ENCODE data around the gene MTMR6. TPM values are rescaled to one million over a fixed set of nuclear protein-coding genes. Genes with fewer than 3 reads are reported as not detected.

The MTMR6 gene
- 10 to 100 TPM; 25.1 to 34.1 (median 28.5) TPM for total RNA-seq

DNA sequence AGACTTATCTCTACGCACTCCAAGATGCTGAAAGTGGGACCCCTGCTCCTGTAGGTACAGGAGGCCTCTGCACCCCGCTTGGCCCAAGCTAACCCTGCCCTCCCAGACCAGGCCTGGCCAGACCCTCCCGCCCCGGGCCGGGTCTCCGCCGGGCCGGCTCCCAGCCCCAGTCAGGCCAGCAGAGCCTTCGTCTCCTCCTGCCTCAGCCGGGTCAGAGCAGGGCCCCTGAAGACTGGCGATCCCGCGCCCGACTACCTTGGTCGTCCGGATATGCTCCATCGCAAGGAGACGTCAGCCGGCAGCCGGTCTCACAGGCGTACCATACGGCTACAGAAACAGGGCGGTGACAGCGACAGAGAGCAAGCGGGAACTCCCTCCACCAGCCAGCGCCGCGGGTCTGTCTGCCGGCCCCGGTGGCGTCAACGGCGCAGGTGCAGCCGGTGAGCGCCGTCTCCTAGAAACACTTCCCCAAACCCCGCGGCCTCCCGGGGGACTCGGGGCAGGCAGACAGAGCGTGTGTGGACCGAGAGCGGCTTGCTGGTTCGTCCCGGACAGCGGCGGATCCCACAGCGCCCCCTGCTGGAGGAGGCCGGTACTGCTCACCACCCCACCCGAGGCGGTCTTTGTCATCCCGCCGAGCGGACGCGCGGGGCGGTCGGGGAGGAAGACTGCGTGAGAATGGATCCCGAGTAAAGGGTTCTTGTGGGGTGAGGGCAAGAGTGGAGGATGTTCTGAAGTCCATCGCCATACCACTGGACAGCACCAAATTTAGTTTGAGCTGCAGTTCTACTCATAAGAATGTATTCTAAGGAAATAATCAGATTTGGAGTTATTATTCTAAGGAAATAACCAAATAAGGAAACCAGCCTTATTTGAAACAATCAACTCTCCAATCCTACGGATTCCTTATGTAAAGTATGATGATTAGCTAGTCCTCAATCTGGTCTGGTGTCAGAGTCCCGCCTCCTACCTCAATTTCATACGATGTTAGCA, at the start of gene MTMR6:
Gene MTMR6 (minus strand): TSS at position 520 of the 993 bp plus-strand sequence. CDS start 241 bp downstream, at position 279.
- peak within 1 kb of the TSS; percentile 58 to 93 (median 66) for H3K27ac ChIP-seq
- TF ChIP-seq, protein P1, sequence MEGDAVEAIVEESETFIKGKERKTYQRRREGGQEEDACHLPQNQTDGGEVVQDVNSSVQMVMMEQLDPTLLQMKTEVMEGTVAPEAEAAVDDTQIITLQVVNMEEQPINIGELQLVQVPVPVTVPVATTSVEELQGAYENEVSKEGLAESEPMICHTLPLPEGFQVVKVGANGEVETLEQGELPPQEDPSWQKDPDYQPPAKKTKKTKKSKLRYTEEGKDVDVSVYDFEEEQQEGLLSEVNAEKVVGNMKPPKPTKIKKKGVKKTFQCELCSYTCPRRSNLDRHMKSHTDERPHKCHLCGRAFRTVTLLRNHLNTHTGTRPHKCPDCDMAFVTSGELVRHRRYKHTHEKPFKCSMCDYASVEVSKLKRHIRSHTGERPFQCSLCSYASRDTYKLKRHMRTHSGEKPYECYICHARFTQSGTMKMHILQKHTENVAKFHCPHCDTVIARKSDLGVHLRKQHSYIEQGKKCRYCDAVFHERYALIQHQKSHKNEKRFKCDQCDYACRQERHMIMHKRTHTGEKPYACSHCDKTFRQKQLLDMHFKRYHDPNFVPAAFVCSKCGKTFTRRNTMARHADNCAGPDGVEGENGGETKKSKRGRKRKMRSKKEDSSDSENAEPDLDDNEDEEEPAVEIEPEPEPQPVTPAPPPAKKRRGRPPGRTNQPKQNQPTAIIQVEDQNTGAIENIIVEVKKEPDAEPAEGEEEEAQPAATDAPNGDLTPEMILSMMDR (IDR thresholded peaks at IDR 0.05), result peak; percentile 94 to 100 (median 100)
- peak in 1 of 2 donors; percentile 61 for TF ChIP-seq POLR2A (IDR thresholded peaks at IDR 0.05)
- intact Hi-C loops (cut with DNase I), result no loop called here
- WGBS, 2 donors, result 4 to 10% methylated on average over 13 to 30 of the region's 65 CpGs
- H3K4me1 ChIP-seq, result peaks cover 0 to 12% of the 10 kb centered on the region in 2 donors
- H3K36me3 ChIP-seq, result no peaks in the 10 kb centered on the region
- peak within 1 kb of the TSS; percentile 83 to 87 (median 84) for H3K4me3 ChIP-seq (replicated peaks in 1 of 3)
- H3K9me3 ChIP-seq, result no peaks in the 10 kb centered on the region
- peak; percentile 88 to 90 for DNase-seq
- H3K27me3 ChIP-seq, result no peaks in the 10 kb centered on the region

DNA sequence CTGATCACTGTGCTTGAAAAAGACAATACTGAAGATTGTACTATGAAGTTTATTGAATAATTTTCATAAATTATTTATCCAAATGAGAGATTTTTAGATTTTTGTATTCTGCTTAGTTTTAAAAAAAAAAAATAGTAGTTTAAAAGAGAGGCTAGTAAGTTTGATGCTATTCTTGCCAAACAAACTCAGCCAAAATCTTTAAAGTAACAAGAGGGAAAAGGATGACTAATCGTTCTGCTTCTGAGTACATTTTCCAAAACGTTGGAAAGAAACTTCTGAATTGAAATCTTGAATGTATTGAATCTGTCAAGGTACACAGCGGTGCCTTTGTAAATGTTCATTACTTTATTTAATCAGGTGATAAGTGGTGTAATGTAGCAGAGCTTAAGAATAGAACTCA, 48.6 kb upstream of the MTMR6 start:
- TF ChIP-seq POLR2A (IDR thresholded peaks at IDR 0.05), result no peak
- TF ChIP-seq, protein P1 (IDR thresholded peaks at IDR 0.05), result no peak
- intact Hi-C loops (cut with DNase I), result no loop called here
- WGBS, 2 donors, result 63 to 69% methylated on average over 3 of the region's 3 CpGs
- Histone ChIP-seq H3K9me3 (no peaks in the 10 kb centered on the region), H3K27me3 (no peaks in the 10 kb centered on the region), H3K36me3 (peaks cover 12 to 30% of the 10 kb centered on the region in 2 donors), H3K4me3 (replicated peaks in 1 of 3) (no peak overlapping the region), H3K27ac (no peak overlapping the region), H3K4me1 (no peaks in the 10 kb centered on the region)
- no peak for DNase-seq

DNA sequence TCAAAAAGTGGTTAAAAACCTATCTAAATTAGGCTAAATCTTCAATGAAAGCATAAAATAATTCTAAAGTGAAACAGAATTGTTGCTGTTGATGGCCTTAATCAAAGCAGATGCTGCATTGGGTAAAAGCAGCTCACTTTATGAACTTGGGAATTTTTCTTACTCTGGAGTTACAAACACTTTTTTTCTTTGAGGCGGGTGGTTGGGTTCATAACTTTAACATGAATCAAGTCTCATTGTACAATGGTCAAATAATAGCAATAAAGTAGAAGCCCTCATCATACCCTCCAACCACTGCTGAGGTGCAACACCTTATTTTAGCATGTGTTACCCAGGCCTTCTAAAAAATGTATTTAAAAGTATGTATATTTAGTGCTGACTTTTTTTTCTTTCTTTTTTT, 43.3 kb upstream of the MTMR6 start:
- 97 to 98% methylated on average over 1 of the region's 1 CpG for WGBS, 2 donors
- H3K9me3 ChIP-seq, result no peaks in the 10 kb centered on the region
- no peak for DNase-seq
- H3K4me3 ChIP-seq (replicated peaks in 1 of 3), result no peak overlapping the region
- TF ChIP-seq, protein P1 (IDR thresholded peaks at IDR 0.05), result no peak
- no peak for TF ChIP-seq POLR2A (IDR thresholded peaks at IDR 0.05)
- H3K27me3 ChIP-seq, result no peaks in the 10 kb centered on the region
- no peak overlapping the region for H3K27ac ChIP-seq
- H3K4me1 ChIP-seq, result no peaks in the 10 kb centered on the region
- intact Hi-C loops (cut with DNase I), result no loop called here
- H3K36me3 ChIP-seq, result peaks cover 23 to 48% of the 10 kb centered on the region in 2 donors

DNA sequence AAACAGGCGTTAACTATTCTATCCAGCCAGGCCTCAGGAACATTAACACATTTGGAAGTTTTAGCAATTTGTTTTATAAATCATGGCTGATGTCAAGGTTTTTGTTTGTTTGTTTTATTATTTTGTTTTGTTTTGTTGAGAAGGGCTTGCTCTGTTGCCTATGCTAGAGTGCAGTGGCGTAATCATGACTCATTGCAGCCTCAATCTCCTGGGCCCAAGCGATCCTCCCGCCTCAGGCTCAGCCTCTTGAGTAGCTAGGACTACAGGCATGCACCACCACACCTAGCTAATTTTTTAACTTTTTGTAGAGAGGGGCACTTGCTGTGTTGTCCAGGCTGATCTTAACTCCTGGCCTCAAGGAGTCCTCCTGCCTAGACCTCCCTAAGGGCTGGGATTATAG, 42.4 kb upstream of the MTMR6 start:
- TF ChIP-seq, protein P1 (IDR thresholded peaks at IDR 0.05), result no peak
- no peak for TF ChIP-seq POLR2A (IDR thresholded peaks at IDR 0.05)
- no peak overlapping the region for H3K27ac ChIP-seq
- H3K4me1 ChIP-seq, result no peaks in the 10 kb centered on the region
- no peak for DNase-seq
- no peak overlapping the region for H3K4me3 ChIP-seq (replicated peaks in 1 of 3)
- H3K27me3 ChIP-seq, result no peaks in the 10 kb centered on the region
- intact Hi-C loops (cut with DNase I), result no loop called here
- no peaks in the 10 kb centered on the region for H3K9me3 ChIP-seq
- H3K36me3 ChIP-seq, result peaks cover 32 to 53% of the 10 kb centered on the region in 2 donors
- WGBS, 2 donors, result 96 to 100% methylated on average over 4 of the region's 4 CpGs

DNA sequence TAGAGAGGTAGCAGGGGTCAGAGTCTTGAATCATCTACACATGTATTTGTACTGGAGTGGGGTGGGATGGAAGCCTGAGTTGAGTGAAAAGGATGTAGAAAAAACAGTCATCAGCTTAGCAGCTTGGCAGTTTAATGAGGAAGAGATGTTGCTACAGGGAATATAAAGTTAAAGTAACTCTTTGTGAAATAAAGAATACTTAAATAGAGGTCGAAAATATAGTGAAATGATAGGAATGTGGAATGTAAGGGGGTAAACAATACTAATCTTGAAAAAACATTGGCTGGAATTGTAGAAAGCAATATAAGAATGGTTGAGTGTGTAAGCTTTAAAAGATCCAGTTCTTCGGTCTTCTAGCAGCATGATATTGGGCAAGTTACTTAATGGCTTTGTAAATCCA, 36.8 kb upstream of the MTMR6 start:
- intact Hi-C loops (cut with DNase I), result no loop called here
- Histone ChIP-seq H3K27ac (no peak overlapping the region), H3K36me3 (peaks cover 41 to 50% of the 10 kb centered on the region in 2 donors), H3K27me3 (no peaks in the 10 kb centered on the region), H3K9me3 (no peaks in the 10 kb centered on the region), H3K4me3 (replicated peaks in 1 of 3) (no peak overlapping the region), H3K4me1 (no peaks in the 10 kb centered on the region)
- TF ChIP-seq, protein P1 (IDR thresholded peaks at IDR 0.05), result no peak
- no peak for TF ChIP-seq POLR2A (IDR thresholded peaks at IDR 0.05)
- 89 to 92% methylated on average over 2 of the region's 2 CpGs for WGBS, 2 donors
- DNase-seq, result no peak

Data from thyroid gland (tissue), 4 donors.